ENCODE data around the gene LTBP2. TPM values are rescaled to one million over a fixed set of nuclear protein-coding genes. Genes with fewer than 3 reads are reported as not detected.
A peak's percentile ranks its signal among the peaks of the same experiment; 100 is the strongest.

LTBP2 gene
- total RNA-seq, 1 donor from 2014 or later = 39.5 TPM

GRCh38 chr14:74486164-74486563 is 125.9 kb downstream of the LTBP2 start:
- DNase-seq (no peak), ATAC-seq (no peak)
- TF ChIP-seq CTCF (IDR thresholded peaks at IDR 0.05) = no peak

GRCh38 chr14:74483321-74483720 is 128.7 kb downstream of the LTBP2 start:
- TF ChIP-seq CTCF (IDR thresholded peaks at IDR 0.05) = no peak
- no peaks in the 10 kb centered on the region for H3K27me3 ChIP-seq (ENCODE audit: low read depth)
- H3K4me3 ChIP-seq = no peak overlapping the region
- peaks cover 87% of the 10 kb centered on the region for H3K36me3 ChIP-seq
- no peak overlapping the region for H3K27ac ChIP-seq
- H3K4me1 ChIP-seq = peaks cover 38% of the 10 kb centered on the region
- intact Hi-C loops (cut with DNase I) = no loop called here
- ATAC-seq = no peak
- no peaks in the 10 kb centered on the region for H3K9me3 ChIP-seq
- DNase-seq = no peak

More at GRCh38 chr14:74486164-74486563, 125.9 kb downstream of the LTBP2 start:
- Histone ChIP-seq H3K4me3 (no peak overlapping the region), H3K27ac (no peak overlapping the region), H3K36me3 (peaks cover 59% of the 10 kb centered on the region), H3K27me3 (ENCODE audit: low read depth) (no peaks in the 10 kb centered on the region), H3K4me1 (peaks cover 53% of the 10 kb centered on the region), H3K9me3 (no peaks in the 10 kb centered on the region)
- intact Hi-C loops (cut with DNase I) = no loop called here

- DNase-seq = no peak
- Histone ChIP-seq H3K4me1 (peaks cover 30% of the 10 kb centered on the region), H3K9me3 (no peaks in the 10 kb centered on the region), H3K27ac (no peak overlapping the region), H3K36me3 (peaks cover 91% of the 10 kb centered on the region), H3K4me3 (no peak overlapping the region), H3K27me3 (ENCODE audit: low read depth) (no peaks in the 10 kb centered on the region)
- TF ChIP-seq CTCF (IDR thresholded peaks at IDR 0.05) = no peak
- intact Hi-C loops (cut with DNase I) = no loop called here
- no peak for ATAC-seq
Measured at GRCh38 chr14:74482571-74482970, 129.5 kb downstream of the LTBP2 start.

- TF ChIP-seq CTCF (IDR thresholded peaks at IDR 0.05) = no peak
- Histone ChIP-seq H3K4me3 (no peak overlapping the region), H3K9me3 (no peaks in the 10 kb centered on the region), H3K4me1 (peaks cover 8% of the 10 kb centered on the region), H3K27ac (no peak overlapping the region), H3K36me3 (peaks cover 94% of the 10 kb centered on the region), H3K27me3 (ENCODE audit: low read depth) (no peaks in the 10 kb centered on the region)
- ATAC-seq (no peak), DNase-seq (no peak)
- intact Hi-C loops (cut with DNase I) = no loop called here
Measured at GRCh38 chr14:74480046-74480445, 132.0 kb downstream of the LTBP2 start.

GRCh38 chr14:74478996-74479635 is 132.9 kb downstream of the LTBP2 start:
- TF ChIP-seq CTCF (IDR thresholded peaks at IDR 0.05) = peak; percentile 55
- no peak for DNase-seq

More at GRCh38 chr14:74478996-74479635, 132.9 kb downstream of the LTBP2 start:
- no peaks in the 10 kb centered on the region for H3K9me3 ChIP-seq
- peaks cover 94% of the 10 kb centered on the region for H3K36me3 ChIP-seq
- H3K27ac ChIP-seq = no peak overlapping the region
- intact Hi-C loops (cut with DNase I) = no loop called here
- no peaks in the 10 kb centered on the region for H3K4me1 ChIP-seq
- no peak overlapping the region for H3K4me3 ChIP-seq
- H3K27me3 ChIP-seq (ENCODE audit: low read depth) = no peaks in the 10 kb centered on the region
- ATAC-seq = peak in 1 of 2 donors; percentile 18

All from lower lobe of right lung (tissue), 2 donors.